22Rv1 (cell line): Measurements from ENCODE around the gene CENPO.

Experiments used
- CTCF ChIP-seq: fragments of 450-650 bp; IDR thresholded peaks from 2 replicates; pipeline ENCODE4 v1.5.1; 2017; ENCODE audit warnings: mild to moderate bottlenecking
- ZFX ChIP-seq: fragments of 450-650 bp; IDR thresholded peaks from 2 replicates; pipeline ENCODE4 v1.6.1; 2017; ENCODE audit warnings: antibody characterized with exemption, borderline replicate concordance

- TF ChIP-seq CTCF (no peak), ZFX (no peak)
Measured at GRCh38 chr2:24837996-24838513, 44.8 kb downstream of the CENPO start.
